Activated naive CD8-positive, alpha-beta T cell (primary cell): ENCODE measurements around the gene TATDN2.
A peak's percentile ranks its signal among the peaks of the same experiment; 100 is the strongest.

Source experiments
- H3K27ac Mint-ChIP-seq: one replicate; pipeline ENCODE4 v1.8.0; 2021; ENCODE audit warnings: mixed read lengths
- H3K27me3 Mint-ChIP-seq: one replicate; pipeline ENCODE4 v1.8.0; 2021; ENCODE audit warnings: mixed read lengths
- H3K36me3 Mint-ChIP-seq: one replicate; pipeline ENCODE4 v1.8.0; 2021; ENCODE audit warnings: mixed read lengths
- H3K4me1 Mint-ChIP-seq: one replicate; pipeline ENCODE4 v1.8.0; 2021; ENCODE audit warnings: low read depth, mixed read lengths
- H3K4me3 Mint-ChIP-seq: one replicate; pipeline ENCODE4 v1.8.0; 2021; ENCODE audit warnings: mild to moderate bottlenecking, mixed read lengths
- H3K9me3 Mint-ChIP-seq: one replicate; pipeline ENCODE4 v1.8.0; 2021; ENCODE audit warnings: low read depth, mixed read lengths

The TATDN2 gene

DNA sequence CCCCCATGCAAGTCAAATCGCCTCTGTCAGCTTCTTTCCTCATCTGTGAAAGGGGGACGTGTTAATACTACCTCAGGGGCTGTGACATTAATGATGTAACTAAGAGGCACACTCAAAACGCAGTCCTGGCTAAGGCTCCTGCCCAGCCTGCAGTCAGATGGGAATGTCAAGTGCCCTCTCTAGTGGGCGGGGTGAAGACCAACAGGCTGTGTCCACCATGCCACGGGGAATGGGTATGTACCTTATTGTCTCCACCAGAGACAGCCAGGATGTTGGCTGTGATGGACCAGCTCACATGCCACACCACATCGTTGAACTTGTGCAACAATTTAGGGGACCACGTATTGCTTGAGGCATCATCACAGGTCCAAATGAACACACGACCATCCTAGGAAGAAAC is 55.5 kb downstream of the TATDN2 start:
- Mint-ChIP-seq H3K4me3 (no peak overlapping the region), H3K27ac (no peak overlapping the region), H3K9me3 (no peaks in the 10 kb centered on the region), H3K27me3 (no peaks in the 10 kb centered on the region), H3K4me1 (peaks cover 10% of the 10 kb centered on the region), H3K36me3 (no peaks in the 10 kb centered on the region)

DNA sequence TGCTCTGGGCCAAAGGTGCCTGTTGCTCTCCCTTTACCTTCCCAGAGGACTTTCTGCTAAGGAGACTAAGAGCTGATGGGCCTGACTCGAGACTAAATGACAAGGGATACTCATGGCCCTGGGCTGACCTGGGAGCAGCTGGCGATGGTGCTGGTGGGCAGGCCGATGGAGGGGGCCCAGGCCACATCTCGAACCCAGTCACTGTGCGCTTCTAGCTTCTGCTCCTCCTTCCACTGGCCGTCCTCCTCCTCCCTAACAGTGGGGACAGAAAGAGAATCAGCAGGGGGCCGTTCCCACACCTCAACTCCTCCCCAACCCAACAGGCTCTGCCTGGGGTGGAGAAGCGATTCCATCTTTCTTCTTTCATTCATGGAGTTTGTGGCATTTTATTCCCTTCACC is 56.6 kb downstream of the TATDN2 start:
- Mint-ChIP-seq H3K36me3 (peaks cover 4% of the 10 kb centered on the region), H3K27me3 (no peaks in the 10 kb centered on the region), H3K9me3 (no peaks in the 10 kb centered on the region), H3K4me3 (no peak overlapping the region), H3K27ac (no peak overlapping the region), H3K4me1 (peaks cover under 1% of the 10 kb centered on the region)

DNA sequence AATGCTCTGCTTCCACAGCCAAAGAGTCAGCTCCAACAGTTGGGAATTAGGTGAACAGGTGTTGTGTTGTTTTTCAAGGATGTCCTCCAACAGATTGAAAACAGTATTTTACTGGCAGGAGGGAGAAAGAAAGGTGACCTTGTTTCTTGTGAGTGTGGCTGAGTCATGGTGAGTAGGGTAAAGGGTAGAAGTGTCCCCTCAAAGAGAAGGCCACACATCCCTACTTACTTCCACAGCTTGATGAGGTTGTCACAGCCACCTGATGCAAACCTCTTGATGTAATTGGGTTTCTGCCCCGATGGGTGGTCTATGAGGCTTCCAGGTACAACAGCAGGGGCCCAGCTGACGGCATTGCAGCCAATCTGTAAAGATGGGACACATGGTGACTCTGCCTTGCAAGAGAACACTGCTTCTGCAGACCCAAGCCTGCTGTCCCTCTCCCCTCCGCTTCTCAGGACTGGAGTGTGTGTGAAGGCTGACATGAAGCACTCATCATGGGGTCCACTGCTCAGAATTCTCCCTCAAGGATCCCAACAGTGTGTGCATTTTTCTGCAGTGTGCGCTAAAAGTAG is 57.2 kb downstream of the TATDN2 start:
- H3K4me3 Mint-ChIP-seq = no peak overlapping the region
- H3K9me3 Mint-ChIP-seq = no peaks in the 10 kb centered on the region
- no peaks in the 10 kb centered on the region for H3K4me1 Mint-ChIP-seq
- H3K36me3 Mint-ChIP-seq = peaks cover 4% of the 10 kb centered on the region
- H3K27me3 Mint-ChIP-seq = no peaks in the 10 kb centered on the region
- H3K27ac Mint-ChIP-seq = no peak overlapping the region

DNA sequence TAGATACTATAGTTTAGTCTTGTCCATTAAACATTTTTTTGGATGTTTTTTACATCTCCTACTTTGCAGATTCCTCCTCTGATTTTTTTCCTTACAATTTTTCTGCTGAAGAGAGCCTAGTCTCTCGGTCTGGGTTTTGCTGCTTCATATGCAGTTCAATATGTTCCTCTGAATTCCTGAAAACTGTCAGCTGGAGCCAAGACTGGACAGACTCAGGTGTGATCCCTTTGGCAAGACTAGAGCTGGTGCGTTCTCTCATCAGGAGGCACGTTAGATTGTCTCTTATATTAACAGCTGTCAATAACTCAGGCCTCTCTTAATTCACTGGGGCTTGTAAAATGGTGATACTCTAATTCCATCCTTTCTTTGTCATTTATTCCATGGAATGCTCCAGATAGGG is 57.9 kb downstream of the TATDN2 start:
- peaks cover 4% of the 10 kb centered on the region for H3K36me3 Mint-ChIP-seq
- H3K9me3 Mint-ChIP-seq = no peaks in the 10 kb centered on the region
- H3K27me3 Mint-ChIP-seq = no peaks in the 10 kb centered on the region
- no peak overlapping the region for H3K4me3 Mint-ChIP-seq
- peak overlapping the region; percentile 56 for H3K27ac Mint-ChIP-seq
- H3K4me1 Mint-ChIP-seq = peaks cover 2% of the 10 kb centered on the region

GRCh38 chr3:10308678-10309077 is 60.4 kb downstream of the TATDN2 start:
- Mint-ChIP-seq H3K27ac (no peak overlapping the region), H3K36me3 (peaks cover 5% of the 10 kb centered on the region), H3K9me3 (no peaks in the 10 kb centered on the region), H3K4me3 (no peak overlapping the region), H3K4me1 (peaks cover 4% of the 10 kb centered on the region), H3K27me3 (no peaks in the 10 kb centered on the region)

DNA sequence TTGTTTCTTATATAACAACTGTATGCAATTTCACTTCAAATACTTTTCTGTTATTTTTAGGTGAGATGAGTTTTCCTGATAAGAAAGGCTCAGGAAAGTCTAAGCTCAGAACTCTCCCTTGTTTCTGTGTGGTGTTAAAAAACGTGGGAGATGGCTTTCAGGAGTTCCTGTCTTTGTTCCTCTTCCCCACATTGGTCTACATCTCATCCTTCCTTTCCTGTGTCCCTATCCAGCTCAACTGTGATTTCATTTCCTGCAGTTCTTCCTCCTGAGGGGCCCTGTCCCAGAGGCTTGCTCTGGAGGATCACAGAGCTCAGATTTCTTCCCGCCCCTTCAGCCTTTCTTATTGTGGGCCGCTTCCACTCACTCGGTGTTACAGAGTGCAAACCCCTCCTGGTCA is 61.5 kb downstream of the TATDN2 start:
- Mint-ChIP-seq H3K27me3 (no peaks in the 10 kb centered on the region), H3K36me3 (peaks cover 5% of the 10 kb centered on the region), H3K27ac (no peak overlapping the region), H3K9me3 (no peaks in the 10 kb centered on the region), H3K4me1 (peaks cover 7% of the 10 kb centered on the region), H3K4me3 (no peak overlapping the region)

- peak overlapping the region; percentile 11 for H3K27ac Mint-ChIP-seq
- no peaks in the 10 kb centered on the region for H3K9me3 Mint-ChIP-seq
- H3K27me3 Mint-ChIP-seq = no peaks in the 10 kb centered on the region
- H3K4me1 Mint-ChIP-seq = peaks cover 7% of the 10 kb centered on the region
- peaks cover 5% of the 10 kb centered on the region for H3K36me3 Mint-ChIP-seq
- no peak overlapping the region for H3K4me3 Mint-ChIP-seq
Observed at GRCh38 chr3:10310578-10310977, 62.3 kb downstream of the TATDN2 start.

GRCh38 chr3:10311710-10312109 is 63.5 kb downstream of the TATDN2 start:
- no peaks in the 10 kb centered on the region for H3K9me3 Mint-ChIP-seq
- peaks cover 7% of the 10 kb centered on the region for H3K4me1 Mint-ChIP-seq
- H3K4me3 Mint-ChIP-seq = no peak overlapping the region
- H3K27me3 Mint-ChIP-seq = no peaks in the 10 kb centered on the region
- H3K27ac Mint-ChIP-seq = peak overlapping the region; percentile 22
- H3K36me3 Mint-ChIP-seq = peaks cover 5% of the 10 kb centered on the region

GRCh38 chr3:10312391-10312790 is 64.1 kb downstream of the TATDN2 start:
- Mint-ChIP-seq H3K36me3 (peaks cover 5% of the 10 kb centered on the region), H3K9me3 (no peaks in the 10 kb centered on the region), H3K27me3 (no peaks in the 10 kb centered on the region), H3K4me1 (peaks cover 10% of the 10 kb centered on the region), H3K27ac (peak overlapping the region; percentile 22), H3K4me3 (no peak overlapping the region)

GRCh38 chr3:10312861-10313260 is 64.6 kb downstream of the TATDN2 start:
- H3K9me3 Mint-ChIP-seq = no peaks in the 10 kb centered on the region
- H3K4me1 Mint-ChIP-seq = peaks cover 12% of the 10 kb centered on the region
- peaks cover 5% of the 10 kb centered on the region for H3K36me3 Mint-ChIP-seq

GRCh38 chr3:10315101-10315500 is 66.8 kb downstream of the TATDN2 start:
- Mint-ChIP-seq H3K4me1 (peaks cover 29% of the 10 kb centered on the region), H3K4me3 (no peak overlapping the region), H3K27me3 (no peaks in the 10 kb centered on the region), H3K27ac (no peak overlapping the region), H3K9me3 (no peaks in the 10 kb centered on the region), H3K36me3 (peaks cover 2% of the 10 kb centered on the region)

More at GRCh38 chr3:10312861-10313260, 64.6 kb downstream of the TATDN2 start:
- Mint-ChIP-seq H3K27me3 (no peaks in the 10 kb centered on the region), H3K27ac (peak overlapping the region; percentile 54), H3K4me3 (no peak overlapping the region)

GRCh38 chr3:10315771-10316344 is 67.6 kb downstream of the TATDN2 start:
- no peaks in the 10 kb centered on the region for H3K27me3 Mint-ChIP-seq
- no peaks in the 10 kb centered on the region for H3K9me3 Mint-ChIP-seq
- H3K4me3 Mint-ChIP-seq = no peak overlapping the region
- peaks cover 30% of the 10 kb centered on the region for H3K4me1 Mint-ChIP-seq
- peak overlapping the region; percentile 16 for H3K27ac Mint-ChIP-seq
- peaks cover 2% of the 10 kb centered on the region for H3K36me3 Mint-ChIP-seq

DNA sequence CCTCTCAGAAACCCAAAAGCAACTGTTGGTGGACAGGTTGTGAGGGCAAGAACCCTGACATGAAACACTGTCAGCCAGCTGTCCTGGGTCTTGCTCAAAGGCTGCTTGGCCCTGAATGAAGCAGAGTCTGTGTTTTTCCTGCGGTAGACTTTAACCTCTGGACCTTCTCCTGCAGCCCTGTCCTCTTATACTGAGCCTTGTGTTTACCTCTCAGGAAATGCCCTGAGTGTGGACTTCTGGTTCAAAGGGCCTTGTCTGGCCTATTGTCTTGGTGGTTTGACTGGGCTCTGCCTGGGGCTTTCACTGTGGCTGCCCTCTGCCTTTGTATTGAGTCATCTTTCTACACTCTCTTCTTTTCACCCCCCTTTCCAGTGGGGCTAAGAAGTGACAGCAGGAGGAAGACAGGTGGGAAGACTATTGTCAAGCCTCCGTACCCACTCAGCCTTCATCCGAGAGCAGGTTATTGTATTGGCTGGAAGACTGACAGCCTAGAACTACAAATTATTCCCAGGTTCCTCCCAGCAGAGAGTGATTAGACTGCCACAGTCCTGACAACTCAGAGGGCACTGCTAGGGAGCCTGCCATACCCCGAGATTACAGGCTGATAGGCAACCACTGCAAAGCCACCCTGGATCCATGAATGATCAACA is 69.2 kb downstream of the TATDN2 start:
- Mint-ChIP-seq H3K27ac (no peak overlapping the region), H3K27me3 (no peaks in the 10 kb centered on the region), H3K4me3 (no peak overlapping the region), H3K4me1 (peaks cover 35% of the 10 kb centered on the region), H3K36me3 (peaks cover 2% of the 10 kb centered on the region), H3K9me3 (no peaks in the 10 kb centered on the region)

- Mint-ChIP-seq H3K36me3 (peaks cover 2% of the 10 kb centered on the region), H3K4me3 (peak overlapping the region; percentile 53), H3K27ac (no peak overlapping the region), H3K9me3 (no peaks in the 10 kb centered on the region), H3K4me1 (peaks cover 35% of the 10 kb centered on the region), H3K27me3 (no peaks in the 10 kb centered on the region)
Observed at GRCh38 chr3:10317961-10318350, 69.7 kb downstream of the TATDN2 start.

- Mint-ChIP-seq H3K9me3 (no peaks in the 10 kb centered on the region), H3K4me3 (peak overlapping the region; percentile 81), H3K27me3 (no peaks in the 10 kb centered on the region), H3K4me1 (peaks cover 32% of the 10 kb centered on the region), H3K36me3 (no peaks in the 10 kb centered on the region), H3K27ac (peak overlapping the region; percentile 82)
Observed at GRCh38 chr3:10319251-10319650, 71.0 kb downstream of the TATDN2 start.

- H3K9me3 Mint-ChIP-seq = no peaks in the 10 kb centered on the region
- peak overlapping the region; percentile 91 for H3K27ac Mint-ChIP-seq
- no peaks in the 10 kb centered on the region for H3K27me3 Mint-ChIP-seq
- peaks cover 30% of the 10 kb centered on the region for H3K4me1 Mint-ChIP-seq
- H3K36me3 Mint-ChIP-seq = no peaks in the 10 kb centered on the region
- peak overlapping the region; percentile 94 for H3K4me3 Mint-ChIP-seq
Observed at GRCh38 chr3:10319804-10320203, 71.5 kb downstream of the TATDN2 start.
